SK-N-SH treated with all-trans-retinoic acid at 6 μM for 48 hours (cell line): ENCODE measurements around the gene ZNF554.

Source experiments
- ATAC-seq: fragments of 200-7000 bp; cut with Tn5 transposase; 3 replicates; pipeline ENCODE4 v1.9.1; 2020; ENCODE audit warnings: mild to moderate bottlenecking, moderate library complexity
- ARNTL ChIP-seq: fragments of 450-650 bp; formaldehyde crosslinking; IDR thresholded peaks from 2 replicates; pipeline ENCODE4 v1.5.0; 2020; ENCODE audit warnings: low read depth, mild to moderate bottlenecking, moderate library complexity, borderline replicate concordance
- BACH2 ChIP-seq: fragments of 250-450 bp; sonication (Bioruptor Pico); IDR thresholded peaks from 2 replicates; pipeline ENCODE4 v1.9.0; 2021; ENCODE audit warnings: mild to moderate bottlenecking, borderline replicate concordance
- CREB5 ChIP-seq: fragments of 250-450 bp; sonication (Bioruptor Pico); IDR thresholded peaks from 2 replicates; pipeline ENCODE4 v1.5.1; 2020; ENCODE audit warnings: low read depth, mild to moderate bottlenecking, moderate library complexity
- CSRNP3 ChIP-seq: fragments of 250-450 bp; sonication (Bioruptor Pico); IDR thresholded peaks from 2 replicates; pipeline ENCODE4 v1.5.1; 2021; ENCODE audit warnings: mild to moderate bottlenecking, moderate library complexity
- ESRRG ChIP-seq: fragments of 250-450 bp; sonication (Bioruptor Pico); IDR thresholded peaks from 2 replicates; pipeline ENCODE4 v1.6.1; 2021; ENCODE audit warnings: mild to moderate bottlenecking
- GLIS3 ChIP-seq: fragments of 250-450 bp; sonication (Bioruptor Pico); IDR thresholded peaks from 2 replicates; pipeline ENCODE4 v1.5.0; 2020; ENCODE audit warnings: mild to moderate bottlenecking, moderate library complexity
- ISL1 ChIP-seq: fragments of 250-450 bp; sonication (Bioruptor Pico); IDR thresholded peaks from 2 replicates; pipeline ENCODE4 v2.1.2; 2022; ENCODE audit warnings: mild to moderate bottlenecking, moderate library complexity
- OSR1 ChIP-seq: fragments of 250-450 bp; sonication (Bioruptor Pico); IDR thresholded peaks from 2 replicates; pipeline ENCODE4 v1.8.0; 2022; ENCODE audit warnings: moderate library complexity, mild to moderate bottlenecking, inconsistent platforms
- POU6F1 ChIP-seq: fragments of 250-450 bp; sonication (Bioruptor Pico); IDR thresholded peaks from 2 replicates; pipeline ENCODE4 v1.8.0; 2021; ENCODE audit warnings: low read depth, mild to moderate bottlenecking, moderate library complexity, borderline replicate concordance
- PPARA ChIP-seq: fragments of 250-450 bp; sonication (Bioruptor Pico); IDR thresholded peaks from 2 replicates; pipeline ENCODE4 v1.5.0; 2020; ENCODE audit warnings: mild to moderate bottlenecking, borderline replicate concordance
- RARB ChIP-seq: fragments of 250-450 bp; sonication (Bioruptor Pico); IDR thresholded peaks from 2 replicates; pipeline ENCODE4 v1.8.0; 2021; ENCODE audit warnings: mild to moderate bottlenecking, moderate library complexity
- SNAI2 ChIP-seq: fragments of 250-450 bp; sonication (Bioruptor Pico); IDR thresholded peaks from 2 replicates; pipeline ENCODE4 v1.5.0; 2020; ENCODE audit warnings: mild to moderate bottlenecking, moderate library complexity
- TCF4 ChIP-seq: fragments of 250-450 bp; sonication (Bioruptor Pico); IDR thresholded peaks from 2 replicates; pipeline ENCODE4 v1.8.0; 2021; ENCODE audit warnings: mild to moderate bottlenecking, moderate library complexity, borderline replicate concordance
- TSHZ2 ChIP-seq: fragments of 250-450 bp; sonication (Bioruptor Pico); IDR thresholded peaks from 2 replicates; pipeline ENCODE4 v1.5.0; 2020; ENCODE audit warnings: mild to moderate bottlenecking, moderate library complexity
- ZC3H10 ChIP-seq: fragments of 250-450 bp; sonication (Bioruptor Pico); IDR thresholded peaks from 2 replicates; pipeline ENCODE4 v1.5.1; 2021; ENCODE audit warnings: mild to moderate bottlenecking, moderate library complexity
- ZFP3 ChIP-seq: fragments of 250-450 bp; sonication (Bioruptor Pico); IDR thresholded peaks from 2 replicates; pipeline ENCODE4 v1.5.0; 2020; ENCODE audit warnings: mild to moderate bottlenecking, moderate library complexity
- ZNF565 ChIP-seq: fragments of 450-650 bp; formaldehyde crosslinking; conservative IDR thresholded peaks from 2 replicates; pipeline ENCODE4 v1.5.0; 2020; ENCODE audit warnings: low read depth, mild to moderate bottlenecking, moderate library complexity
- ZNF70 ChIP-seq: fragments of 450-650 bp; formaldehyde crosslinking; IDR thresholded peaks from 2 replicates; pipeline ENCODE4 v1.5.0; 2020; ENCODE audit warnings: mild to moderate bottlenecking, moderate library complexity
- ZNF8 ChIP-seq: fragments of 450-650 bp; formaldehyde crosslinking; IDR thresholded peaks from 2 replicates; pipeline ENCODE4 v1.5.0; 2020; ENCODE audit warnings: mild to moderate bottlenecking, moderate library complexity

The ZNF554 gene

GRCh38 chr19:2813235-2814160, 6.2 kb upstream of the ZNF554 start:
- ATAC-seq: no peak; the same call in 2 of the 3 replicates
- no peak for TF ChIP-seq ARNTL

- ATAC-seq: no peak
- TF ChIP-seq CSRNP3 (CRISPR knock-in tag): no peak
- no peak for TF ChIP-seq BACH2 (CRISPR knock-in tag)
- TF ChIP-seq OSR1 (CRISPR knock-in tag): no peak
- TF ChIP-seq CREB5 (CRISPR knock-in tag): no peak
- TF ChIP-seq, all 23 proteins: peak for 0
These were observed 5.2 kb upstream of the ZNF554 start for GRCh38 chr19:2814426-2814825.

- TF ChIP-seq CSRNP3 (CRISPR knock-in tag): no peak
- no peak for TF ChIP-seq PPARA
- TF ChIP-seq TSHZ2 (CRISPR knock-in tag): no peak
- no peak for TF ChIP-seq OSR1 (CRISPR knock-in tag)
- TF ChIP-seq GLIS3 (CRISPR knock-in tag): no peak
- no peak for TF ChIP-seq ZFP3 (CRISPR knock-in tag)
- TF ChIP-seq SNAI2 (CRISPR knock-in tag): no peak
- TF ChIP-seq ZNF8 (CRISPR knock-in tag): no peak
- no peak for TF ChIP-seq TCF4 (CRISPR knock-in tag)
- no peak for TF ChIP-seq CREB5 (CRISPR knock-in tag)
- no peak for TF ChIP-seq BACH2 (CRISPR knock-in tag)
- no peak for TF ChIP-seq ZNF565 (CRISPR knock-in tag)
- TF ChIP-seq POU6F1 (CRISPR knock-in tag): no peak
- no peak for TF ChIP-seq ZNF70 (CRISPR knock-in tag)
- TF ChIP-seq RARB (CRISPR knock-in tag): no peak
- TF ChIP-seq ESRRG (CRISPR knock-in tag): no peak
- no peak for TF ChIP-seq ISL1 (CRISPR knock-in tag)
- TF ChIP-seq ZC3H10: no peak
- no peak for ATAC-seq
These were observed 4.5 kb upstream of the ZNF554 start for GRCh38 chr19:2815191-2815614.
